Measurements from ENCODE around the gene GRIN2A.

Gene GRIN2A

DNA sequence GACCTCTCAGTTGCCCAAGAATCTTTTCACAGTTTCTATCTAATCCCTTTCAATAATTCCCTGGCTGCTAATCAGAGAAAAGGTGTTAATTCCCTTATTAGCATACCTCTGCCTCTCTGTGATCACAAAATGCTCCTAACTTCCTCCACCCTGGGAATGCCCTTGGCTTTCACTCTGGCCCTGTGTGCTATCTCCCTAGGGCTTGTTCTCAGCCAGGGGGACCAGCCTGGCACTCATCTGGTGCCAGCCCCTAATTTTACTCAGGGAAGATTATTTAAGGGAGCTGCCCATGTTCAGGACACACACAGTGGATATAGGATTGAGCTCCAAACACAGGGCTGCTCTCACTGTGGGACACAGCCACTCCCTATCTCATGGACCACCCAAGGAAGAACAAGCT is 225.2 kb downstream of the GRIN2A start:
- no peak overlapping the region for H3K27ac ChIP-seq (replicated peaks)
- no peak for TF ChIP-seq GABPA (IDR thresholded peaks at IDR 0.05; ENCODE audit: low read depth)
- TF ChIP-seq, protein P1, sequence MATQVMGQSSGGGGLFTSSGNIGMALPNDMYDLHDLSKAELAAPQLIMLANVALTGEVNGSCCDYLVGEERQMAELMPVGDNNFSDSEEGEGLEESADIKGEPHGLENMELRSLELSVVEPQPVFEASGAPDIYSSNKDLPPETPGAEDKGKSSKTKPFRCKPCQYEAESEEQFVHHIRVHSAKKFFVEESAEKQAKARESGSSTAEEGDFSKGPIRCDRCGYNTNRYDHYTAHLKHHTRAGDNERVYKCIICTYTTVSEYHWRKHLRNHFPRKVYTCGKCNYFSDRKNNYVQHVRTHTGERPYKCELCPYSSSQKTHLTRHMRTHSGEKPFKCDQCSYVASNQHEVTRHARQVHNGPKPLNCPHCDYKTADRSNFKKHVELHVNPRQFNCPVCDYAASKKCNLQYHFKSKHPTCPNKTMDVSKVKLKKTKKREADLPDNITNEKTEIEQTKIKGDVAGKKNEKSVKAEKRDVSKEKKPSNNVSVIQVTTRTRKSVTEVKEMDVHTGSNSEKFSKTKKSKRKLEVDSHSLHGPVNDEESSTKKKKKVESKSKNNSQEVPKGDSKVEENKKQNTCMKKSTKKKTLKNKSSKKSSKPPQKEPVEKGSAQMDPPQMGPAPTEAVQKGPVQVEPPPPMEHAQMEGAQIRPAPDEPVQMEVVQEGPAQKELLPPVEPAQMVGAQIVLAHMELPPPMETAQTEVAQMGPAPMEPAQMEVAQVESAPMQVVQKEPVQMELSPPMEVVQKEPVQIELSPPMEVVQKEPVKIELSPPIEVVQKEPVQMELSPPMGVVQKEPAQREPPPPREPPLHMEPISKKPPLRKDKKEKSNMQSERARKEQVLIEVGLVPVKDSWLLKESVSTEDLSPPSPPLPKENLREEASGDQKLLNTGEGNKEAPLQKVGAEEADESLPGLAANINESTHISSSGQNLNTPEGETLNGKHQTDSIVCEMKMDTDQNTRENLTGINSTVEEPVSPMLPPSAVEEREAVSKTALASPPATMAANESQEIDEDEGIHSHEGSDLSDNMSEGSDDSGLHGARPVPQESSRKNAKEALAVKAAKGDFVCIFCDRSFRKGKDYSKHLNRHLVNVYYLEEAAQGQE (IDR thresholded peaks at IDR 0.05; ENCODE audit: insufficient replicate concordance, low read depth), result no peak
- TF ChIP-seq, protein P2, sequence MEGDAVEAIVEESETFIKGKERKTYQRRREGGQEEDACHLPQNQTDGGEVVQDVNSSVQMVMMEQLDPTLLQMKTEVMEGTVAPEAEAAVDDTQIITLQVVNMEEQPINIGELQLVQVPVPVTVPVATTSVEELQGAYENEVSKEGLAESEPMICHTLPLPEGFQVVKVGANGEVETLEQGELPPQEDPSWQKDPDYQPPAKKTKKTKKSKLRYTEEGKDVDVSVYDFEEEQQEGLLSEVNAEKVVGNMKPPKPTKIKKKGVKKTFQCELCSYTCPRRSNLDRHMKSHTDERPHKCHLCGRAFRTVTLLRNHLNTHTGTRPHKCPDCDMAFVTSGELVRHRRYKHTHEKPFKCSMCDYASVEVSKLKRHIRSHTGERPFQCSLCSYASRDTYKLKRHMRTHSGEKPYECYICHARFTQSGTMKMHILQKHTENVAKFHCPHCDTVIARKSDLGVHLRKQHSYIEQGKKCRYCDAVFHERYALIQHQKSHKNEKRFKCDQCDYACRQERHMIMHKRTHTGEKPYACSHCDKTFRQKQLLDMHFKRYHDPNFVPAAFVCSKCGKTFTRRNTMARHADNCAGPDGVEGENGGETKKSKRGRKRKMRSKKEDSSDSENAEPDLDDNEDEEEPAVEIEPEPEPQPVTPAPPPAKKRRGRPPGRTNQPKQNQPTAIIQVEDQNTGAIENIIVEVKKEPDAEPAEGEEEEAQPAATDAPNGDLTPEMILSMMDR (IDR thresholded peaks at IDR 0.05; ENCODE audit: insufficient read depth, low read length), result no peak
- TF ChIP-seq POLR2AphosphoS5 (IDR thresholded peaks at IDR 0.05; ENCODE audit: low read depth), result no peak
- TF ChIP-seq SPI1 (IDR thresholded peaks at IDR 0.05; ENCODE audit: borderline replicate concordance, low read depth), result no peak

GRCh38 chr16:9955677-9956076 is 226.6 kb downstream of the GRIN2A start:
- no peak for TF ChIP-seq POLR2AphosphoS5 (IDR thresholded peaks at IDR 0.05; ENCODE audit: low read depth)
- DNase-seq (ENCODE audit: low read depth in 1 of 2, low spot score in 1 of 2), result no peak

More for the DNA sequence above, 225.2 kb downstream of the GRIN2A start:
- no peak for DNase-seq (ENCODE audit: low read depth in 1 of 2, low spot score in 1 of 2)
- H3K4me3 ChIP-seq (replicated peaks; ENCODE audit: insufficient read depth, low read length), result no peak overlapping the region
- H3K27me3 ChIP-seq (ENCODE audit: insufficient read depth, poor library complexity, severe bottlenecking), result no peaks in the 10 kb centered on the region

DNA sequence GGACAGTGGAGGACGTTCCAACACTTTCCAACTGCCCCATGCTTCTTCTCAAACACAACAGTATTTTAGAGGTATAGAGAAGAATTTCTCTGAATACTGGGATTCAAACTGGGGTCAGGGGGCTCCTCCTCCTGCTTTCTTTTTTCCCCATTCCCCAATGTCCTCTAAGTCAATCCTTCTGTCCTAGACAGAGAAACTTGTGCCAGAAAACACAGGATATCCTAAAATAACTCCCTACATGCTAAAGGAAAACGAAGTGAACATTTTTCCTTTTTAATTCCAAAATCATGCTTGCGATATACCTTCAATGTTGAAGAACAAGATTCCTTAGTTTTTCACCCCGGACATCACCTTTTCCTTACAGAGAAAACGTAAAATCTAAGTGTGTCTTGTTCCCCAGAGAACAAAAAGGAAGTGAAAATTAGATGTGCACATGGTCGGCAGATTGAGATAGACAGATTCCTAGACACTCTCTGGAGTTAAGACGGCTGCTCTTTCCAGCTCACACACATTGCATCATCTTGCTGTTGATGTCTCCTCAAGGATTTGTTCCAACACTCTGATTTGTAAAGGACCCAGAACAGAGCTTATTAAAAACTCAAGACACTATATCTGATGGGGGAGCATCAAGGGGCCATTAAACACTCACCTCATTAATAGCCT is 228.2 kb downstream of the GRIN2A start:
- no peak overlapping the region for H3K27ac ChIP-seq (replicated peaks)
- no peak overlapping the region for H3K4me3 ChIP-seq (replicated peaks; ENCODE audit: insufficient read depth, low read length)
- H3K27me3 ChIP-seq (ENCODE audit: insufficient read depth, poor library complexity, severe bottlenecking), result no peaks in the 10 kb centered on the region
- DNase-seq (ENCODE audit: low read depth in 1 of 2, low spot score in 1 of 2), result no peak
- no peak for TF ChIP-seq POLR2AphosphoS5 (IDR thresholded peaks at IDR 0.05; ENCODE audit: low read depth)
- TF ChIP-seq, protein P1 (IDR thresholded peaks at IDR 0.05; ENCODE audit: insufficient replicate concordance, low read depth), result no peak
- no peak for TF ChIP-seq GABPA (IDR thresholded peaks at IDR 0.05; ENCODE audit: low read depth)
- TF ChIP-seq SPI1 (IDR thresholded peaks at IDR 0.05; ENCODE audit: borderline replicate concordance, low read depth), result no peak

More at GRCh38 chr16:9955677-9956076, 226.6 kb downstream of the GRIN2A start:
- H3K27me3 ChIP-seq (ENCODE audit: insufficient read depth, poor library complexity, severe bottlenecking), result no peaks in the 10 kb centered on the region
- no peak overlapping the region for H3K4me3 ChIP-seq (replicated peaks; ENCODE audit: insufficient read depth, low read length)
- no peak overlapping the region for H3K27ac ChIP-seq (replicated peaks)

DNA sequence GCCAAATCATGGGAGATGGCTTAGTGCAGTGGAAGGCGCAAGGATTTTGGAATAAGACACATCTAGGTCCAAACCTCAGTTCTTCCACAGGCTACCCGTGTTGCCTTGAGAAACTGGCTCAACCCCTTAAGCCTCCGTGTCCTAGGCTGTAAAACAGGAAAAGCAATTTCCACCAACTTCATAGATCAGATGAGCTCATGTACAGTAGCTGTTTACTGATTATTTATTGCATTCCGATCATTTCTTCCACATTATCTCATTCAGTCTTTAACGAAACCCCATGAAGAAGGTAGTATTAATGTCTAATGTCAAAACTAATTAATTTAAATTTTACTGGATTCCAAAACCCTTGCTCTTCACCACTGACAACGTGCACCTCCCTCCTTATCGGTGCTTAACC is 231.6 kb downstream of the GRIN2A start:
- DNase-seq (ENCODE audit: low read depth in 1 of 2, low spot score in 1 of 2), result no peak
- Histone ChIP-seq H3K4me3 (replicated peaks; ENCODE audit: insufficient read depth, low read length) (no peak overlapping the region), H3K27ac (replicated peaks) (no peak overlapping the region), H3K27me3 (ENCODE audit: insufficient read depth, poor library complexity, severe bottlenecking) (no peaks in the 10 kb centered on the region)
- TF ChIP-seq, protein P2 (IDR thresholded peaks at IDR 0.05; ENCODE audit: insufficient read depth, low read length), result no peak
- TF ChIP-seq, protein P1 (IDR thresholded peaks at IDR 0.05; ENCODE audit: insufficient replicate concordance, low read depth), result no peak
- no peak for TF ChIP-seq GABPA (IDR thresholded peaks at IDR 0.05; ENCODE audit: low read depth)
- no peak for TF ChIP-seq SPI1 (IDR thresholded peaks at IDR 0.05; ENCODE audit: borderline replicate concordance, low read depth)
- TF ChIP-seq POLR2AphosphoS5 (IDR thresholded peaks at IDR 0.05; ENCODE audit: low read depth), result no peak

Data from HL-60 (cell line).